Measurements from ENCODE around the gene RPS19.
"Not testable (repeated sequence)": the region's sequence is repeated elsewhere in the genome, so short reads cannot be mapped to it uniquely, and the experiment has no call there.

RPS19 gene

GRCh38 chr19:41860419-41861115 lies 512 bp downstream of the RPS19 start:
- DNase-seq: no peak

DNA sequence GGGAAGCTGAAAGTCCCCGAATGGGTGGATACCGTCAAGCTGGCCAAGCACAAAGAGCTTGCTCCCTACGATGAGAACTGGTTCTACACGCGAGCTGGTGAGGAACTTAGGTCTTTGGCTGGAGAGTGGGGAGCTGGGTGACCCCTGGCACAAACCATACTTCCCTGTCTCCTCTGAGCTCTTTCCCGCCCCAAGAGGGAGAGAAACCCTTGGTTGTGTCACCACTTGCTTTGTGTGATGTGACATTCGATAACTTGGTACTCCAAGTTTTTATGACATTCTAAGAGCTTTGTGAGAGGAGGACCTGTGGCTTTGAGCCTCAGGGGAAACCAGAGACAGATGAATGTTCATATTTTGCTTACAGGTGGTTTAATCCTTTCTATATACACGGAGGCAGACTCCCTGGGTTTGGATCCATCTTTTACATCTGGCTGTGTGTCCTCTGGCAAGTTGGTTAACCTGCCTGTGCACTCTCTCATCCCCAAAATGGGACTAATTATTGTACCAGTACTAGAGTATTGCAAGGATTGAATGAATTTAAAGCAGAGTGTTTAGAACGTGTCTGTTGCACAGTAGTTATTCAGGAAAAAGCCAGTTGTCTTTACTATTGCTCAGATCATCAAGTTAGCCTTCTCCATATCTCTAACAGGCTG lies 1.2 kb downstream of the RPS19 start:
- DNase-seq: no peak

GRCh38 chr19:41861846-41862245 lies 1.8 kb downstream of the RPS19 start:
- no peak for DNase-seq

- DNase-seq: no peak
These were observed 2.5 kb downstream of the RPS19 start for GRCh38 chr19:41862445-41862986.

GRCh38 chr19:41863209-41863931 lies 3.3 kb downstream of the RPS19 start:
- no peak for DNase-seq

DNA sequence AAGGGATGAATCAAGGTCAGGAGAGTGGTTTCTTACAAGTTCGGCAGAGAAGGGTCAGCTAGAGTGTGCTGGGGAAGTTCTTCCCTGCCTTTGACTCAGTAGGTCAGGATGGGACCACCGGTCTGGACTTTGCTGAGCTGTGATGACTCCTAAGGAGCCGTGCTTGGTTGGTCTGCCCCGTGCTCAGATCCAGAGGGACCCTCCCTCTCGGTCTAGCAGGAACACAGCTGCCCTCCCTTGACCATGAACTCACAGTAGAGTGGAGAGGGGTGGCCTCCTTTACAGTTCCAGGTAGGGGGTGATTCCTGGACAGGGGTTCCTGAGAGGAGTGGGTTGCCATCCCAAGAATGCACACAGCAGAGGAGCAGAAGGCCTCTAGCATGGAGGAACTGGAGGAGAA lies 4.3 kb downstream of the RPS19 start:
- DNase-seq: no peak

- DNase-seq: no peak
These were observed 6.2 kb downstream of the RPS19 start for GRCh38 chr19:41866284-41866683.

- no peak for DNase-seq
These were observed 8.3 kb downstream of the RPS19 start for GRCh38 chr19:41868120-41868988.

DNA sequence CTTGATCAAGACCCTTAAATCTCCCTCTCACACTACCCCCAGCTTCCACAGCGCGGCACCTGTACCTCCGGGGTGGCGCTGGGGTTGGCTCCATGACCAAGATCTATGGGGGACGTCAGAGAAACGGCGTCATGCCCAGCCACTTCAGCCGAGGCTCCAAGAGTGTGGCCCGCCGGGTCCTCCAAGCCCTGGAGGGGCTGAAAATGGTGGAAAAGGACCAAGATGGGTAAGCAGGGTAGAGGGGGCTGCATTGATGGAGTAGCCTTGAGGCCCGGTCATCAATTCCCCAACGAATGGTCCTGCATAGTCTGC lies 8.9 kb downstream of the RPS19 start:
- DNase-seq: no peak

GRCh38 chr19:41869374-41869955 lies 9.4 kb downstream of the RPS19 start:
- DNase-seq: no peak

DNA sequence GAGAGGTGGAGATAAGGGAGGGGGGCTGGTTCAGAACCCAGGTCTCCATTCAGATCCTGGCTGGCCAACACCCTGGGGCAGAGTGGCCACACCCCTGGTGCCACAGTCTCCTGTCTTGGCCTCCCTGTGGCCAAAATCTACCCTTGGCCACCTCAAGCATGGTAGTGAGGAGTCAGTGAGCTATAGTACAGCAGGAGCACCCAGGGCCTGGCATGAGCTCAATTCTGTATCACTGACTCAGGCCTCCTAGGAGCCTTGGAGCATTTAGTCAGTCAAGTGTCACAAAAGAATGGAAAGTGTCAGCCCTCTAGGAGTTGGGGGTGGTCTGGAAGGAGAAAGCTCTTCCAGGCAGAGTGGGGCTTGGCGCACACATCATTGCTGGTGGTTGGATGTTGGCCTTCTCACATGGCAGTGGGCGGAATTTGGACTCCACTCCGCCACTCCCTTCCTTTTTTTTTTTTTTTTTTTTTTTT lies 10.4 kb downstream of the RPS19 start:
- DNase-seq: no peak

GRCh38 chr19:41871573-41872383 lies 11.7 kb downstream of the RPS19 start:
- no peak for DNase-seq

DNA sequence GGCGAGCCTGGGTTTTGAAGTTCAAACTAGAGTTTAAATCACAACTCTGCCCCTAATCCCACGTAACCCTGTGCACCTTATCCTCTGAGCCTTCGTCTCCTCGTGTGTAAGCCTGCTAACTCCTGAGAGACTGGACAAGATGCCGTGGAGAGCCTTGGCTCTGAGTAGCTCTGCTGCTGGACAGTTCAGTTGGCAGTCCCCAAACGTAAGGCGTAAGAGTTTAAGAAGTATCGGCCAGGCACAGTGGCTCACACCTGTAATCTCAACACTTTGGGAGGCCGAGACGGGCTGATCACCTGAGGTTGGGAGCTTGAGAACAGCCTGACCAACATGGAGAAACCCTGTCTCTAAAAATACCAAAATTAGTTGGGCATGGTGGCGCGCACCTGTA lies 12.3 kb downstream of the RPS19 start:
- DNase-seq: no peak

- peak; percentile 44 for DNase-seq
These were observed 13.0 kb downstream of the RPS19 start for GRCh38 chr19:41872775-41873647.

DNA sequence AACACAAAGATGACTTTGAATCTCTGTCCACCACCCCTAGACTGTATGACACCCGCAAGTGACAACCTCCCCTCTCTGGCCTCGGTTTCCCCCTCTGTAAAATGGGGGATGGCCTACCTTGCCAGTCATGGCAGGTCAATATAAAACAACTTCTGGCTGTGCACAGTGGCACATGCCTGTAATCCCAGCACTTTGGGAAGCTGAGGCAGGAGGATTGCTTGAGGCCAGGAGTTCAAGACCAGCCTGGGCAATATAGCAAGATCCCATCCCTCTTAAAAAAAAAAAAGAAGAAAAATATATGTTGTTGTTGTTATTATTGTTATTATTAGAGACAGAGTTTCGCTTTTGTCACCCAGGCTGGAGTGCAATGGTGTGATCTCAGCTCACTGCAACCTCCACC lies 15.9 kb downstream of the RPS19 start:
- DNase-seq: not testable (repeated sequence)

DNA sequence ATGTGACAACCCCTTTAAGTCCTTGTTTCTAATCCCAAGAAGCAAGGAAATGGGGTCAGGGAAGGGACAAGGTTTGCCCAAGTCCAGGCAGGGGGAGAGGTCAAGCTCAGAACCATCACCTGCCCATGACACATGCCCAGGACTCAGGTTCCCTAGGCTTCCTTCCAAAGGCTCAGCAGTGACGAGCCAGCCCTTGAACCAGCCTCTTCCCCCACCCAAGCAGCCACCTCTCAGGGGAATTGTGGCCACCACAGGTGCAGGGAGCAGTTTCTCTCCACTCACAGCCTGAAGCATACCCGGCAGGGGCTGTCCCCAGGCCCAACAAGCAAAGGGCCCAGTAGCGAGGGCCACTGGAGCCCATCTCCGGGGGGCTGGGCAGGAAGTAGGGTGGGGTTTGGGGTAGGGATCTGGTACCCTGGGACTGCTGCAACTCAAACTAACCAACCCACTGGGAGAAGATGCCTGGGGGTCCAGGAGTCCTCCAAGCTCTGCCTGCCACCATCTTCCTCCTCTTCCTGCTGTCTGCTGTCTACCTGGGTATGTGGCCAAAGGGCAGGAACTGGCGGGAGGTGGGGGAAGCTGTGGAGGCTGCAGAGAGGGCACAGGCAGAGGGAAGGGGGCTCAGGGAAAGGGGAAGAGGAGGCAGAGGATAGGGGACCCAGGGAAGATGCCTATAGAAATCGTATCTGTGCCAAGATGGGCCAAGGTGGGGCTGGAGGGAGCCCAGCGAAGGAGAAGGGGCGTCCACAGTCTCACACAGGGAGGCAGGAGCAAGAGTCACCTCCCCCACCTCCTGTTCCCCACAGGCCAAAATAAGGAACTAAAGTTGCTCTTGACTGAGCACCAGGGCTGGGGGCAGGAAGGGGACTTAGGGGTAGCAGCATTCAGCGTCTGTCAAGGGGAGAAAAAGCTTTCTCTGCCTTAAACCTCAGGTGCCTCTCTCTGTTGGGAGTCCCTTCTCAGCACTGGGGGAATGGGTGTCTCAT lies 17.1 kb downstream of the RPS19 start, which contains the start of gene CD79A:
TSS of gene CD79A (plus strand) at position 433 of the 986 bp plus-strand sequence. CDS start at position 459, 26 bp downstream.
- no peak for DNase-seq

DNA sequence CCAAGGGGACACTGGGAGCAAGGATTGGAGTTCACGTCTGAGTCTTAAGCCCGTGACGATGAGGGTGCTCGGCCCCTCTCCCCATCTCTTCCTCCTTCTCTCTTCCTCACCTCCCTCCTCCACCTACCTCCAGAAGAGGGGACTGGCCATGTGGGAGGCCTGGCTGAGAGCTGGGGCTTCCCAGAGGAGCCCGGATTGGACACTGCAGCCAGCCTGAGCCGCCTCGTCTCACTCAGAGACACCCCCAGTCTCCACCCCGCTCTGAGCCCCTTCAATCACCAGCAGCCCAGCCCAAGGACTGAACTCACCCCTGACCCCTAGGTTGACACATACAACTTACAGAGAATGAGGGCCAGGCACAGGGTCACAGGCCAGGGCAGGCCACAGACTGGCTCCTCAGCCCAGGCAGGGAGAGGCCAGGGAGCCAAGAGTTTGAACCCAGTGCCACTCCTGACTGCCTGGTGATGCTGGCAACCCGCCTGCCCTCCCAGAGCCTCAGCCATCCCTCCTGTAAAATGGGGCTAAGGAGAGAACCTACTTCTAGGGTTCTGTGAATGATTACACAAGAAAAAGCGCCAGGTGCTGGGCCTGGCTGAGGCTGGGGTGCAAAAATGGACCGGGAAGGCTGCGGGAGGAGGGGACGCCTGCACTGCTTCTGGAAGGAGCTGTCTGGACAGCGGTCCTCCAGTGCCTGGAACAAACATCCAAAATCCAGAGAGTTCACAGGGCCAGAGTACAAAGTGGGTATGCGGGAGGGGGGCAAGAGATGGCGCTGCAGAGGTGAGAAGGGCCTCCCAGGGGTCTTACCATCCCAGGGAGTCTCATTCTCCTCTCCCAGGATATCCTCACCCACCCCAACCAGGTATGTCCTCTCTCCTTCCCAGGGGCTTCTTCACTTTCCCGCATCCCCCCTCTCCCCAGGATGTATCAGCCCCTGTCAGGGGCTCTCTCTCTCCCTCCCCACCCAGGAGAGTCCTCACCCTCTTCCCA lies 18.2 kb downstream of the RPS19 start:
- DNase-seq: no peak

DNA sequence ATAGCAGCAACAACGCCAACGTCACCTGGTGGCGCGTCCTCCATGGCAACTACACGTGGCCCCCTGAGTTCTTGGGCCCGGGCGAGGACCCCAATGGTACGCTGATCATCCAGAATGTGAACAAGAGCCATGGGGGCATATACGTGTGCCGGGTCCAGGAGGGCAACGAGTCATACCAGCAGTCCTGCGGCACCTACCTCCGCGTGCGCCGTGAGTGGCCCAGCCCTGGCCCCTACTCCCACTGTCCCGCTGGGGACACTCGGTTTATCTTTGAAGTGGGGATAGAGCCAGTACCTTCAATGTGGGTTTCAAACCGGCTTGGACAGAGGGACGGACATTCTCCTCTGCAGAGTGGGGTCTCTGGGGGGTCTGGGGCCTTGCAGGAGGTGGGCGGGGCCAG lies 19.0 kb downstream of the RPS19 start:
- DNase-seq: no peak

Measured in NCI-H774 (cell line).